ENCODE measurements around the gene SHFL. TPM values are rescaled to one million over a fixed set of nuclear protein-coding genes. Genes with fewer than 3 reads are reported as not detected.

SHFL gene
- total RNA-seq, 1 donor from 2014 or later, result 35.3 TPM

GRCh38 chr19:10139952-10140351 lies 53.8 kb downstream of the SHFL start:
- no peak overlapping the region for H3K4me3 ChIP-seq (ENCODE audit: low read depth, low read length)
- no peak for DNase-seq (ENCODE audit: low read depth)
- peaks cover 6% of the 10 kb centered on the region for H3K36me3 ChIP-seq (ENCODE audit: control insufficient read depth, insufficient read depth, low read length)
- no peaks in the 10 kb centered on the region for H3K27me3 ChIP-seq (ENCODE audit: control insufficient read depth, insufficient read depth, low read length)
- TF ChIP-seq CTCF (IDR thresholded peaks at IDR 0.05; ENCODE audit: insufficient read depth, low read length, poor library complexity, severe bottlenecking), result no peak

GRCh38 chr19:10141479-10141878 lies 55.4 kb downstream of the SHFL start:
- H3K36me3 ChIP-seq (ENCODE audit: control insufficient read depth, insufficient read depth, low read length), result peaks cover 4% of the 10 kb centered on the region
- H3K27me3 ChIP-seq (ENCODE audit: control insufficient read depth, insufficient read depth, low read length), result no peaks in the 10 kb centered on the region
- no peak overlapping the region for H3K4me3 ChIP-seq (ENCODE audit: low read depth, low read length)
- no peak for TF ChIP-seq CTCF (IDR thresholded peaks at IDR 0.05; ENCODE audit: insufficient read depth, low read length, poor library complexity, severe bottlenecking)
- DNase-seq (ENCODE audit: low read depth), result no peak

- no peak overlapping the region for H3K4me3 ChIP-seq (ENCODE audit: low read depth, low read length)
- no peak for DNase-seq (ENCODE audit: low read depth)
- H3K27me3 ChIP-seq (ENCODE audit: control insufficient read depth, insufficient read depth, low read length), result no peaks in the 10 kb centered on the region
- H3K36me3 ChIP-seq (ENCODE audit: control insufficient read depth, insufficient read depth, low read length), result peaks cover 4% of the 10 kb centered on the region
- no peak for TF ChIP-seq CTCF (IDR thresholded peaks at IDR 0.05; ENCODE audit: insufficient read depth, low read length, poor library complexity, severe bottlenecking)
Observed at GRCh38 chr19:10141973-10142372, 55.9 kb downstream of the SHFL start.

Other genes with a start within 250 kb of the SHFL start
- 15.8 and 18.0 TPM in 2 replicates for gene OLFM2, start 149.8 kb upstream of the SHFL start, total RNA-seq
- gene COL5A3, start 75.8 kb upstream of the SHFL start, total RNA-seq, result 0.79 and 1.3 TPM in 2 replicates
- not detected in 2 replicates for gene RDH8, start 72.8 kb upstream of the SHFL start, total RNA-seq
- 0.96 TPM in 1 of 2 replicates, not detected in the other for gene ANGPTL6, start 16.4 kb downstream of the SHFL start, total RNA-seq
- gene PPAN, start 20.0 kb downstream of the SHFL start, total RNA-seq, result 50.0 and 63.4 TPM in 2 replicates
- gene P2RY11, start 25.4 kb downstream of the SHFL start, total RNA-seq, result 6.3 and 9.4 TPM in 2 replicates
- gene EIF3G, start 33.6 kb downstream of the SHFL start, total RNA-seq, result 321 and 329 TPM in 2 replicates
- 66.9 and 75.6 TPM in 2 replicates for gene DNMT1, start 108.6 kb downstream of the SHFL start, total RNA-seq
- 8.3 and 9.4 TPM in 2 replicates for gene S1PR2, start 145.0 kb downstream of the SHFL start, total RNA-seq
- gene MRPL4, start 165.9 kb downstream of the SHFL start, total RNA-seq, result 96.3 and 98.7 TPM in 2 replicates
- gene ICAM1, start 184.8 kb downstream of the SHFL start, total RNA-seq, result 155 TPM in 2 replicates
- gene ICAM4, start 200.6 kb downstream of the SHFL start, total RNA-seq, result 0.13 TPM in 1 of 2 replicates, not detected in the other
- gene ICAM5, start 203.6 kb downstream of the SHFL start, total RNA-seq, result 0.38 and 3.8 TPM in 2 replicates
- gene ZGLP1, start 223.5 kb downstream of the SHFL start, total RNA-seq, result 2.3 and 2.9 TPM in 2 replicates
- 43.5 and 73.5 TPM in 2 replicates for gene FDX2, start 229.7 kb downstream of the SHFL start, total RNA-seq
- gene RAVER1, start 247.2 kb downstream of the SHFL start, total RNA-seq, result 32.9 and 45.6 TPM in 2 replicates